Hematopoietic multipotent progenitor cell treated with erythropoietin and hydrocortisone succinate and interleukin-3 and kit ligand, for 4 days (in vitro differentiated cells): ENCODE results near the gene SRBD1.

Experiments used
- DNase-seq: peaks from one replicate; pipeline ENCODE4 v3.0.0-alpha.2; 2015

The SRBD1 gene

GRCh38 chr2:45611020-45611859 is at the start of gene SRBD1:
Gene SRBD1 (minus strand): TSS chr2:45611267. CDS start chr2:45605441, 5,826 bp downstream.
- DNase-seq: peak; percentile 98

GRCh38 chr2:45654250-45654649 is 43.2 kb upstream of the SRBD1 start:
- DNase-seq: no peak

GRCh38 chr2:45653122-45653913 is 42.3 kb upstream of the SRBD1 start:
- DNase-seq: no peak

GRCh38 chr2:45652090-45653031 is 41.3 kb upstream of the SRBD1 start:
- DNase-seq: peak; percentile 60

GRCh38 chr2:45651415-45652089 is 40.5 kb upstream of the SRBD1 start, which contains the start of gene PRKCE:
Gene PRKCE (plus strand): TSS chr2:45651675.
- peak; percentile 67 for DNase-seq

- peak; percentile 97 for DNase-seq
These were observed 39.9 kb upstream of the SRBD1 start for GRCh38 chr2:45650851-45651414.

GRCh38 chr2:45649858-45650811 is 39.1 kb upstream of the SRBD1 start:
- DNase-seq: peak; percentile 62

- DNase-seq: peak; percentile 58
These were observed 38.4 kb upstream of the SRBD1 start for GRCh38 chr2:45649462-45649857.

- DNase-seq: no peak
These were observed 37.6 kb upstream of the SRBD1 start for GRCh38 chr2:45648636-45649035.

- no peak for DNase-seq
These were observed 37.0 kb upstream of the SRBD1 start for GRCh38 chr2:45647986-45648520.

GRCh38 chr2:45647356-45647755 is 36.3 kb upstream of the SRBD1 start:
- DNase-seq: no peak

- DNase-seq: no peak
These were observed 35.2 kb upstream of the SRBD1 start for GRCh38 chr2:45646289-45646688.

GRCh38 chr2:45643543-45644542 is 32.8 kb upstream of the SRBD1 start:
- peak; percentile 79 for DNase-seq

GRCh38 chr2:45643095-45643494 is 32.0 kb upstream of the SRBD1 start:
- DNase-seq: no peak

- no peak for DNase-seq
These were observed 29.5 kb upstream of the SRBD1 start for GRCh38 chr2:45640576-45640975.

- DNase-seq: peak; percentile 86
These were observed 26.4 kb upstream of the SRBD1 start for GRCh38 chr2:45637440-45637839.

- DNase-seq: peak; percentile 32
These were observed 24.9 kb upstream of the SRBD1 start for GRCh38 chr2:45636008-45636407.

- DNase-seq: no peak
These were observed 23.2 kb upstream of the SRBD1 start for GRCh38 chr2:45634223-45634622.

- no peak for DNase-seq
These were observed 20.9 kb upstream of the SRBD1 start for GRCh38 chr2:45631955-45632354.
